T-helper 1 cell treated with Interleukin-12 subunit alpha and Interleukin-12 subunit beta and Interleukin-4 antibody, amounts not matched to agents 30 μg/mL and 1 μg/mL, for 36 hours (primary cell): ENCODE data around the gene SOX18.
"Not testable (repeated sequence)": the region's sequence is repeated elsewhere in the genome, so short reads cannot be mapped to it uniquely, and the experiment has no call there.

Source experiments
- H3K27ac Mint-ChIP-seq: one replicate; pipeline ENCODE4 v1.8.0; 2021; ENCODE audit warnings: mild to moderate bottlenecking, mixed read lengths
- H3K27me3 Mint-ChIP-seq: one replicate; pipeline ENCODE4 v1.8.0; 2021; ENCODE audit warnings: low read depth, mixed read lengths
- H3K36me3 Mint-ChIP-seq: one replicate; pipeline ENCODE4 v1.8.0; 2021; ENCODE audit warnings: low read depth, mixed read lengths
- H3K4me1 Mint-ChIP-seq: one replicate; pipeline ENCODE4 v1.8.0; 2021; ENCODE audit warnings: low read depth, mixed read lengths
- H3K4me3 Mint-ChIP-seq: one replicate; pipeline ENCODE4 v1.8.0; 2021; ENCODE audit warnings: mild to moderate bottlenecking, moderate library complexity, mixed read lengths
- H3K9me3 Mint-ChIP-seq: one replicate; pipeline ENCODE4 v1.8.0; 2021; ENCODE audit warnings: mixed read lengths

The SOX18 gene

DNA sequence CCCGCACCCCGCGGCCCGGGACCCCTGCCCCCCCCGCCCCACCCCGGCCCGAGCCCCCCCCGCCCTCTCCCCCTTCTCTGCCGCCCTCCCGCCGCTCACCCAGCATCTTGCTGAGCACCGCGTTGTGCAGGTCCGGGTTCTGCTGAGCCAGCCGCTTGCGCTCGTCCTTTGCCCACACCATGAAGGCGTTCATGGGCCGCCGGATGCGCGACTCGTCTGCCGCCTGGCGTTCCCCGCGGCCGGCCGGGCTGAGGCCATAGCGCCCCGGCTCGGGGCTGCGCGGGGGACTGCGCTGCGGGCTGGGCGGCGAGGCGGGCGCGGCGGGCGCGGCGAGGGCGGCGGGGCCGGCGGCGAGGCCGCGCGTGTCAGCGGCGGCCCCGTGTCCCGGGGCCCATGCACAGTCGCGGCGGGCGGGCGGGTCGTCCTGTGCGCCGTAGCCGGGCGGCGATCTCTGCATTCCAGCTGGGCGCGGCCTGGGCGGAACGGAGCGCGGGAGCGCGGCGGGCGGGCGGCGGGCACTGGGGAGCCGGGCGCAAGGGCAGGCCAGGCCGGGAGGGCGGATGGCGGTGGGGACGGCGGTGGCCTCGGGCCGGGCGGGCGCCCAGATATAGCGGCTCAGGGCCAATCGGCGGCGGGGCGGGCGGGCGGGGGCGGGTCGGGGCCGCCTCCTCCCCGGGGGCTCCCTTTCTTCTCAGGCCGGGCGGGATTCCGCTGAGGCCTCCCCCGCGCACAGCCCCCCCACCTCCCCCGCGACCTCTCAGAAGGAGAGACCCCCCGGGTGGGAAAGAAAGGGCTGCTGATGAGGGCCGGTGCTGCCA is at the start of gene SOX18:
SOX18 (minus strand) TSS at position 580 of the 818 bp plus-strand sequence; CDS start at position 457, 123 bp downstream.
- H3K9me3 Mint-ChIP-seq = no peaks in the 10 kb centered on the region
- H3K4me1 Mint-ChIP-seq = peaks cover 10% of the 10 kb centered on the region
- H3K36me3 Mint-ChIP-seq = no peaks in the 10 kb centered on the region
- H3K27ac Mint-ChIP-seq = no peak within 1 kb of the TSS
- peak within 1 kb of the TSS; percentile 71 for H3K4me3 Mint-ChIP-seq
- peaks cover 43% of the 10 kb centered on the region for H3K27me3 Mint-ChIP-seq

DNA sequence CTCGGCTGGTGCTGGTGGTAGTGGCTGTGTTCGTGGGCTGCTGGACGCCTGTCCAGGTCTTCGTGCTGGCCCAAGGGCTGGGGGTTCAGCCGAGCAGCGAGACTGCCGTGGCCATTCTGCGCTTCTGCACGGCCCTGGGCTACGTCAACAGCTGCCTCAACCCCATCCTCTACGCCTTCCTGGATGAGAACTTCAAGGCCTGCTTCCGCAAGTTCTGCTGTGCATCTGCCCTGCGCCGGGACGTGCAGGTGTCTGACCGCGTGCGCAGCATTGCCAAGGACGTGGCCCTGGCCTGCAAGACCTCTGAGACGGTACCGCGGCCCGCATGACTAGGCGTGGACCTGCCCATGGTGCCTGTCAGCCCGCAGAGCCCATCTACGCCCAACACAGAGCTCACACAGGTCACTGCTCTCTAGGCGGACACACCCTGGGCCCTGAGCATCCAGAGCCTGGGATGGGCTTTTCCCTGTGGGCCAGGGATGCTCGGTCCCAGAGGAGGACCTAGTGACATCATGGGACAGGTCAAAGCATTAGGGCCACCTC is 49.1 kb upstream of the SOX18 start:
- H3K27ac Mint-ChIP-seq = no peak overlapping the region
- peaks cover 4% of the 10 kb centered on the region for H3K4me1 Mint-ChIP-seq
- peaks cover 21% of the 10 kb centered on the region for H3K27me3 Mint-ChIP-seq
- peaks cover 5% of the 10 kb centered on the region for H3K9me3 Mint-ChIP-seq
- no peak overlapping the region for H3K4me3 Mint-ChIP-seq
- no peaks in the 10 kb centered on the region for H3K36me3 Mint-ChIP-seq

DNA sequence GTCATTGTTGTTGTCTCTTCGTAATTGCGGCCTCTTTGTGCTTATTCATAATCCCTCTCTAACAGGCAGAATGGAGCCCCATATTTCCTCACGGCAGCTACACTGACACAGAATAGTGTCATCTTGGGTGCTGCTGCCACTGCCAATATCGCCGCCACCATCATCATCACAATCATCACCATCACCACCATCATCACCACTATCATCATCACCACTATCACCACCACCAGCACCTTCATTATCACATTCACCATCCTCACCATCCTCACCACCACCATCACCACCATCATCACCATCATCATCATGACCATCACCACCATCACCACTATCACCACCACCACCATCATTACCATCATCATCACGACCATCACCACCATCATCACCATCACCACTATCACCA is 47.1 kb upstream of the SOX18 start:
- Mint-ChIP-seq H3K4me3 (no peak overlapping the region), H3K9me3 (peaks cover 5% of the 10 kb centered on the region), H3K27me3 (peaks cover 9% of the 10 kb centered on the region), H3K4me1 (peaks cover 4% of the 10 kb centered on the region), H3K36me3 (no peaks in the 10 kb centered on the region), H3K27ac (no peak overlapping the region)

DNA sequence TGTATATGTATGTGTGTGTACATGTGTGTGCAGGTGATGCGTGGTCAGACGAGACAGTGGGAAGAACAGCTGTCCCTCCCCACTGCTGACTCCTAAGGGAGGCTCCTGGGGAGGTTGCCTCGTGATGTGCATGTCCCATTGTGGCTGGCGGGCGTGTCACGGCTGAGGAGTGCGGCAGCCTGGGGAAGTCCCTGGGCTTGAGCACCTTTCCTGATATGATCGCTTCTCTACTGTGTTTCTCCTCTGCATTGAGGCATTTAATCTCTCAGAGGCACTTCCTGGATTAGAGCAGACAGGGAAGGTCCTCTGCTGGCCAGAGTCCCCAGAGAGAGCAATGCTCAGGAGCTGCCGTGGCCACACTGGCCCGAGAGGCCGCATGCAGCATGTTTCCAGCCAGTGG is 46.5 kb upstream of the SOX18 start:
- H3K4me1 Mint-ChIP-seq = peaks cover 1% of the 10 kb centered on the region
- peaks cover 3% of the 10 kb centered on the region for H3K27me3 Mint-ChIP-seq
- H3K9me3 Mint-ChIP-seq = peaks cover 5% of the 10 kb centered on the region
- no peaks in the 10 kb centered on the region for H3K36me3 Mint-ChIP-seq
- H3K4me3 Mint-ChIP-seq = no peak overlapping the region
- H3K27ac Mint-ChIP-seq = no peak overlapping the region

DNA sequence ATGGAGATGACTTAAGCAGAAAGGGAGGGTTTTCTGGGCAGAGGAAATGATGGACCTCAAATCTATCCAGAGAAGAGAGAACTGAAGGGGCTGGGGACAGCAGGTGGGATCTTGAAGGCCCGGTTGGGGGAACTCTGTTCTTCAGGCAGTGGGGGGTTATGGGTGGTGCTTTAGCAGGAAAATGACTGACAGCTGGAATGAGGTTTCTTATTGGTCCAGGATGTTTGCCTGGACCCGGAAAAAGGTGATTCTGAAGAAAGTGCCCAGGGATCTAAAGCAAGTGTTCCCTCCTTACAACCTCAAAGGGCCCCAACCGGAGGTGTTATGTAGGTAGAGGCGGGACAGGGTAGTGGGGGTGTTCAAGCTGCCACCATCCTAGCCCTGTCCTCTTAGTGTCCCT is 46.0 kb upstream of the SOX18 start:
- H3K36me3 Mint-ChIP-seq = no peaks in the 10 kb centered on the region
- no peaks in the 10 kb centered on the region for H3K27me3 Mint-ChIP-seq
- peaks cover 1% of the 10 kb centered on the region for H3K4me1 Mint-ChIP-seq
- no peak overlapping the region for H3K4me3 Mint-ChIP-seq
- peaks cover 5% of the 10 kb centered on the region for H3K9me3 Mint-ChIP-seq
- no peak overlapping the region for H3K27ac Mint-ChIP-seq

DNA sequence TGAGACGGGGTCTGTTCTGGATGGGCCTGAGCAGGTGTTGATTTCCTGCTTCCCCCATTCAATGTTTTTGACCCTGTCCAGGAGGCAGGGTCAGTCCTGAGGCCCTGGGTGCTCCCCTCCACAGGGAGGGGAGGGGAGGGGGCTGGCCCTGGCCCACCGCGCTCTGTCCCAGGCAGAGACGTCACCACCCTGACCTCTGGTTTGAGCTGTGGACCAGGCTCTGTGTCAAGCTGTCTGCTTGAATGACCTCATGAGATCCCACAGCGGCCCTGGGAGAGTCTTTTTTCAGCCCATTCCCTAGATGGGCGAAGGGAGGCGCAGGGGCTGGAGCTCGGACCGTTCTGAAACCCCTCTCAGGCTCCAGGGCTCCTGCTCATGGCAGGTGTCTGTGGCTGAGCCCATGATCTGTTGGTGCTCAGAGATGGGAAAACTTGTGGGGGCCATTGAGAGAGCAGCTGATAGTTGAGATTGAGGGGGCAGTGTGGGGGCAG is 43.6 kb upstream of the SOX18 start:
- Mint-ChIP-seq H3K27ac (no peak overlapping the region), H3K4me1 (peaks cover 1% of the 10 kb centered on the region), H3K27me3 (peaks cover 10% of the 10 kb centered on the region), H3K9me3 (peaks cover 5% of the 10 kb centered on the region), H3K4me3 (no peak overlapping the region), H3K36me3 (no peaks in the 10 kb centered on the region)

DNA sequence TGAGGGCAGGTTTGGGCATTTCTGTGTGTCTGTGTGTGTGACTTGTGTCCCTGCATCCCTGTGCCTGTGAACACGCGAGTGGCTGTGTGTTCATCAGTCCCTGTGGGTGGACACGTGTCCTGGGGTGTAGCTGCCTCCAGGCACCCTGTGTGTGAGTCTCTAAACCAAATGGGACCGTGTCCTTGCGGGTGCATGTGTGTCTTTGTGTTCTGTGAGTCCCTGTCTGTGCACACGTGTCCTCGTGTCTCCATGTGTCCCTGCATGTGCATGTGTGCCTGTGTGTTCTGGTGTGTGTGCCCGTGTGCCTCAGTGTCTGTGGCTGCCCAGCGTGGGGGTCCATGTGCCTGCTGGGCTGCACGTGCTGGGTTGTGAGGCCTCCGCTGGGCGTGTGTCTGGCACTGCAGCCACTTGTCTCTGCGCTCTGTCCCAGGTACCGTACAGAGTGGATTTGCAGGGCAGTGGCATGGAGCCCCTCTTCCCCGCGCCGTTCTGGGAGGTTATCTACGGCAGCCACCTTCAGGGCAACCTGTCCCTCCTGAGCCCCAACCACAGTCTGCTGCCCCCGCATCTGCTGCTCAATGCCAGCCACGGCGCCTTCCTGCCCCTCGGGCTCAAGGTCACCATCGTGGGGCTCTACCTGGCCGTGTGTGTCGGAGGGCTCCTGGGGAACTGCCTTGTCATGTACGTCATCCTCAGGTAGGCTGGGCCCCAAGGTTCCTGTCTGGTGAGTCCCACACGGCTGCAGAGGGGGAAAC is 43.0 kb upstream of the SOX18 start:
- no peaks in the 10 kb centered on the region for H3K36me3 Mint-ChIP-seq

DNA sequence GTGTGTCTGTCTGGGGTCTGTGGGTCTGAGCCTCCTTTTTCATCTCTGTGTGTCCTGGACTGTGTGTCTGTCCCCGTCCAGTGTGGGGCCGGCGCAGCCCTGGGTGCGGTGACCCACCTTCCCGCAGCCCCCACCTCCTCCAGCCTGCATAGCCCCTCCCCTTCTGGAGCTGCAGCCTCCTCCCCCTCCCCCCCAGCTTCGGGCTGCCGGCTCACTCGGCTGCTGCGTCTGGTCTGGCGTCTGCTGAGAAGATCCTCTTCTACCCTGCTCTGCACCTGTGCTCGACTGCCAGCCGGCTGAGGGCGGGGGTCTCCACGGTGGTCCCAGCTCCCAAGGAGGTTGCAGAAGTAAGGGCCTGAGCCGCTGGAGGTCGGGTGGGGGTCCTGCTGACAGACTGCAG is 42.3 kb upstream of the SOX18 start:
- H3K36me3 Mint-ChIP-seq = no peaks in the 10 kb centered on the region
- H3K27me3 Mint-ChIP-seq = peaks cover 11% of the 10 kb centered on the region
- no peak overlapping the region for H3K4me3 Mint-ChIP-seq
- peaks cover 1% of the 10 kb centered on the region for H3K4me1 Mint-ChIP-seq
- no peak overlapping the region for H3K27ac Mint-ChIP-seq
- peaks cover 2% of the 10 kb centered on the region for H3K9me3 Mint-ChIP-seq

More for the DNA sequence above, 43.0 kb upstream of the SOX18 start:
- H3K27ac Mint-ChIP-seq = no peak overlapping the region
- H3K27me3 Mint-ChIP-seq = peaks cover 10% of the 10 kb centered on the region
- peaks cover 1% of the 10 kb centered on the region for H3K4me1 Mint-ChIP-seq
- no peak overlapping the region for H3K4me3 Mint-ChIP-seq
- H3K9me3 Mint-ChIP-seq = peaks cover 5% of the 10 kb centered on the region

DNA sequence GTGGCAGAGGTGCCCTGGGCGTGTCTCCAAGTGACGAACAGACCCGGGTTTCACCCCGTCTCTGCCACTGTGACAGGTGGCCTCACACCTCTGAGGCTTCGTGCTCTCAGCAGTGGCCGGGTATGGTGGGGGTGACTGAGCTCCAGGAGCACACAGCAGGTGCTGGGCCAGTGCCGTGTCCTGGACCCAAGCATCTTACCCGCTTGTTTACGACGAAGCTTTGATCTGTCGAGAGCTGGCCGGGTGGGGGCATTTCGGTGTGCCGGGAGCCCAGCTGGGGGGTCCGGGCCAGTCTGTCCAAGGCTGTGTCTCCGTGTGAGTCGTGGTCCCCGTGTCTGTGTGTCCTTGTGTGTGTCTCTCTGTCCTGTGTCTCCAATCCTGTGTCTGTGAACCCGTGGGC is 41.9 kb upstream of the SOX18 start:
- peaks cover 1% of the 10 kb centered on the region for H3K4me1 Mint-ChIP-seq
- no peaks in the 10 kb centered on the region for H3K36me3 Mint-ChIP-seq
- no peaks in the 10 kb centered on the region for H3K9me3 Mint-ChIP-seq
- H3K27me3 Mint-ChIP-seq = peaks cover 15% of the 10 kb centered on the region
- no peak overlapping the region for H3K27ac Mint-ChIP-seq
- H3K4me3 Mint-ChIP-seq = no peak overlapping the region

DNA sequence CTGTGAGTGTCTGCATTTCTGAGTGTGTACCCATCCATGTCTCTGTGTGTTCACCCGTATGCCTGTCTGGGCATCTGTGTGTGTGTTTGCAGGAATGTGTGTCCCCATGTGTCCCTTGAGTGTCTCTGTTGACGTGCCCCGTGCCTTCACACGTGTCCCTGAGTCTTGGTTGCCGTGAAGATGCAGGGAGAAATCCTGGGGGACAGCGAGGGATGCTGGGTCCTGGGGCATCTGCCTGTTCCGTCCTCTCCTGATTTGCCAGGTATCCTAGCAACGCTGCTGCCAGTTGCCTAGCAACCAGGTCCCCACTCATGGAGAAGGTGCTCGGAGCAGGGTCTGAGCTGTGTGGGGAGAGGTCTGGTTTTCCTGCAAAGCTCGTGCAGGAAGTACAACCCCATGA is 40.7 kb upstream of the SOX18 start:
- Mint-ChIP-seq H3K27ac (no peak overlapping the region), H3K36me3 (no peaks in the 10 kb centered on the region), H3K27me3 (peaks cover 27% of the 10 kb centered on the region), H3K4me1 (peaks cover 1% of the 10 kb centered on the region), H3K9me3 (no peaks in the 10 kb centered on the region), H3K4me3 (no peak overlapping the region)

DNA sequence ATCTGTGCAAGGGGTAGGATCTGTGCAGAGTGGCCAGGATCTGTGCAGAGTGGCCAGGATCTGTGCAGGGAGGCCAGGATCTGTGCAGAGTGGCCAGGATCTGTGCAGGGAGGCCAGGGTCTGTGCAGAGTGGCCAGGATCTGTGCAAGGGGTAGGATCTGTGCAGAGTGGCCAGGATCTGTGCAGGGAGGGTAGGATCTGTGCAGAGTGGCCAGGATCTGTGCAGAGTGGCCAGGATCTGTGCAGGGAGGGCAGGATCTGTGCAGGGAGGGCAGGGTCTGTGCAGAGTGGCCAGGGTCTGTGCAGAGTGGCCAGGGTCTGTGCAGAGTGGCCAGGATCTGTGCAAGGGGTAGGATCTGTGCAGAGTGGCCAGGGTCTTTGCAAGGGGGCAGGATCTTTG is 39.1 kb upstream of the SOX18 start:
- not testable (repeated sequence) for H3K27ac Mint-ChIP-seq

DNA sequence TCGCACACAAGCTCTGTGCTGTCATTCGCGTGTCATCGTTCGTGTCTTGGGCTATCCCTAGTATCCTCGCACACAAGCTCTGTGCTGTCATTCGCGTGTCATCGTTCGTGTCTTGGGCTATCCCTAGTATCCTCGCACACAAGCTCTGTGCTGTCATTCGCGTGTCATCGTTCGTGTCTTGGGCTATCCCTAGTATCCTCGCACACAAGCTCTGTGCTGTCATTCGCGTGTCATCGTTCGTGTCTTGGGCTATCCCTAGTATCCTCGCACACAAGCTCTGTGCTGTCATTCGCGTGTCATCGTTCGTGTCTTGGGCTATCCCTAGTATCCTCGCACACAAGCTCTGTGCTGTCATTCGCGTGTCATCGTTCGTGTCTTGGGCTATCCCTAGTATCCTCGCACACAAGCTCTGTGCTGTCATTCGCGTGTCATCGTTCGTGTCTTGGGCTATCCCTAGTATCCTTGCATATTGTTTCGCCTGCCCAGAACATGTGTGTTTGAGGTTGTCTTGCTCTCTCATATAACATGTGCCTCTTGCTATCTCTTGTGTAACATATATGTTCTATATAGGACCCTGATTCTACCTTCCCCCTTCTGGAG is 37.9 kb upstream of the SOX18 start:
- not testable (repeated sequence) for H3K36me3 Mint-ChIP-seq, H3K4me3 Mint-ChIP-seq, H3K4me1 Mint-ChIP-seq, H3K27ac Mint-ChIP-seq, H3K9me3 Mint-ChIP-seq
- peaks cover 37% of the 10 kb centered on the region for H3K27me3 Mint-ChIP-seq

More for the DNA sequence above, 39.1 kb upstream of the SOX18 start:
- not testable (repeated sequence) for H3K4me3 Mint-ChIP-seq, H3K4me1 Mint-ChIP-seq, H3K36me3 Mint-ChIP-seq, H3K9me3 Mint-ChIP-seq
- H3K27me3 Mint-ChIP-seq = peaks cover 37% of the 10 kb centered on the region

DNA sequence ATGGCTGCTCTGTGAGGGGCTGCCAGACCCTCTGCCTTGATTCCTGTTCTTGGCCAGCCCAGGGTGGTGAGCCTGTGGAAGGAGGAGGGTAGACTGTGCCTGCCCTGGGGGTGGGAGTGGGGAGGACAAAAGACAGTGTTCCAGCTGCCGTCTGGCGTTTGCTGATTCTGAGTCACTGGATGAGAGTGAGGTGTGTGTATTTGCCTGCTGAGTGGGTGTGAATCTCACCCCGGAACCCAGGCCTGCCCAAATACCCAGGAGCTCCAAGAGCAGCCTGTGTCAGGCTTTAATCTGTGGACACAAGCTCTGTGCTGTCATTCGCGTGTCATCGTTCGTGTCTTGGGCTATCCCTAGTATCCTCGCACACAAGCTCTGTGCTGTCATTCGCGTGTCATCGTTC is 37.4 kb upstream of the SOX18 start:
- no peaks in the 10 kb centered on the region for H3K36me3 Mint-ChIP-seq
- peaks cover 6% of the 10 kb centered on the region for H3K4me1 Mint-ChIP-seq
- no peaks in the 10 kb centered on the region for H3K9me3 Mint-ChIP-seq
- H3K27me3 Mint-ChIP-seq = peaks cover 41% of the 10 kb centered on the region
- H3K27ac Mint-ChIP-seq = no peak overlapping the region
- H3K4me3 Mint-ChIP-seq = no peak overlapping the region

DNA sequence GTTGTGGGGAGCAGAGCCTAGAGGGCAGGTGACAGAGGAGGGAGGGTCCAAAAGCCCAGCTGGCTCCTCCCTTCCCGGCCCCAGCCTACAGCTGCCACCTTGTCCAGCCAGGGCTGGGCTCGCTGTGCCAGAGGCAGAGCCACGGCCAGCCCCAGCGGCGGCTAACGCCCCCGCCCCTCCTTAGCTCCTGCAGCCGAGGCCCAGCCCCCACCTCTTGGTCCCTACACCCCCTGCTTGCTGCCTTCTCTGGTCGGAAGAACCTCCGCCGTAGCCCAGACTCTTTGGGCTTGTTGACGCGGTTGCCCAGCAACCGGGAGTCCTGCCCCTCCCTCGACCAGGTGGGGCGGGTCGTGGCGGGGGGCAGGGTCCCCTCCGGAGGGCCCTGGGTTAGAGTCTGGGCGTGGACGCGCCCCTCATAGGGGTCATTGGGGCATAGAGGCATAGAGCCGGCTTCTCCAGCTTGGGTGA is 35.3 kb upstream of the SOX18 start:
- Mint-ChIP-seq H3K9me3 (no peaks in the 10 kb centered on the region), H3K27me3 (peaks cover 44% of the 10 kb centered on the region), H3K27ac (peak overlapping the region; percentile 19), H3K4me1 (peaks cover 12% of the 10 kb centered on the region), H3K36me3 (no peaks in the 10 kb centered on the region), H3K4me3 (peak overlapping the region; percentile 78)
